Measurements from ENCODE around the gene SRGAP3.

The SRGAP3 gene

GRCh38 chr3:9064850-9065249 lies 184.6 kb downstream of the SRGAP3 start:
- H3K4me3 ChIP-seq (ENCODE audit: low read depth in 1 of 2, low read length in 1 of 2) = no peak overlapping the region
- H3K27ac ChIP-seq = no peak overlapping the region
- no peaks in the 10 kb centered on the region for H3K36me3 ChIP-seq
- no peaks in the 10 kb centered on the region for H3K9me3 ChIP-seq
- no peaks in the 10 kb centered on the region for H3K27me3 ChIP-seq
- H3K4me1 ChIP-seq (ENCODE audit: control insufficient read depth in 1 of 2, insufficient read depth in 1 of 2, low read depth in 1 of 2, low read length in 1 of 2) = no peaks in the 10 kb centered on the region
- TF ChIP-seq CTCF (IDR thresholded peaks at IDR 0.05) = no peak

GRCh38 chr3:9064251-9064650 lies 185.2 kb downstream of the SRGAP3 start:
- no peaks in the 10 kb centered on the region for H3K36me3 ChIP-seq
- H3K4me3 ChIP-seq (ENCODE audit: low read depth in 1 of 2, low read length in 1 of 2) = no peak overlapping the region
- no peak for TF ChIP-seq CTCF (IDR thresholded peaks at IDR 0.05)
- no peaks in the 10 kb centered on the region for H3K27me3 ChIP-seq
- no peaks in the 10 kb centered on the region for H3K4me1 ChIP-seq (ENCODE audit: control insufficient read depth in 1 of 2, insufficient read depth in 1 of 2, low read depth in 1 of 2, low read length in 1 of 2)
- no peak overlapping the region for H3K27ac ChIP-seq
- no peaks in the 10 kb centered on the region for H3K9me3 ChIP-seq

GRCh38 chr3:9062570-9062969 lies 186.9 kb downstream of the SRGAP3 start:
- no peak overlapping the region for H3K27ac ChIP-seq
- no peaks in the 10 kb centered on the region for H3K36me3 ChIP-seq
- H3K4me1 ChIP-seq (ENCODE audit: control insufficient read depth in 1 of 2, insufficient read depth in 1 of 2, low read depth in 1 of 2, low read length in 1 of 2) = no peaks in the 10 kb centered on the region

GRCh38 chr3:9061634-9062033 lies 187.8 kb downstream of the SRGAP3 start:
- H3K27me3 ChIP-seq = no peaks in the 10 kb centered on the region
- H3K36me3 ChIP-seq = no peaks in the 10 kb centered on the region
- no peak for TF ChIP-seq CTCF (IDR thresholded peaks at IDR 0.05)
- no peak overlapping the region for H3K27ac ChIP-seq
- no peak overlapping the region for H3K4me3 ChIP-seq (ENCODE audit: low read depth in 1 of 2, low read length in 1 of 2)
- H3K4me1 ChIP-seq (ENCODE audit: control insufficient read depth in 1 of 2, insufficient read depth in 1 of 2, low read depth in 1 of 2, low read length in 1 of 2) = no peaks in the 10 kb centered on the region
- no peaks in the 10 kb centered on the region for H3K9me3 ChIP-seq

More at GRCh38 chr3:9062570-9062969, 186.9 kb downstream of the SRGAP3 start:
- no peak for TF ChIP-seq CTCF (IDR thresholded peaks at IDR 0.05)
- no peak overlapping the region for H3K4me3 ChIP-seq (ENCODE audit: low read depth in 1 of 2, low read length in 1 of 2)
- H3K27me3 ChIP-seq = no peaks in the 10 kb centered on the region
- H3K9me3 ChIP-seq = no peaks in the 10 kb centered on the region

- no peaks in the 10 kb centered on the region for H3K4me1 ChIP-seq (ENCODE audit: control insufficient read depth in 1 of 2, insufficient read depth in 1 of 2, low read depth in 1 of 2, low read length in 1 of 2)
- H3K4me3 ChIP-seq (ENCODE audit: low read depth in 1 of 2, low read length in 1 of 2) = no peak overlapping the region
- TF ChIP-seq CTCF (IDR thresholded peaks at IDR 0.05) = no peak
- no peak overlapping the region for H3K27ac ChIP-seq
- no peaks in the 10 kb centered on the region for H3K36me3 ChIP-seq
- H3K27me3 ChIP-seq = no peaks in the 10 kb centered on the region
- no peaks in the 10 kb centered on the region for H3K9me3 ChIP-seq
These were observed 189.7 kb downstream of the SRGAP3 start for GRCh38 chr3:9059489-9060400.
